GM21526 (cell line): ENCODE measurements around the gene ACTL10.

Experiments
- ATAC-seq: cut with Tn5 transposase; IDR thresholded peaks from one replicate; pipeline ENCODE4 v1.9.1; 2021; ENCODE audit warnings: moderate library complexity; ENCODE audit not compliant: unreplicated experiment, low FRiP score

Gene ACTL10

DNA sequence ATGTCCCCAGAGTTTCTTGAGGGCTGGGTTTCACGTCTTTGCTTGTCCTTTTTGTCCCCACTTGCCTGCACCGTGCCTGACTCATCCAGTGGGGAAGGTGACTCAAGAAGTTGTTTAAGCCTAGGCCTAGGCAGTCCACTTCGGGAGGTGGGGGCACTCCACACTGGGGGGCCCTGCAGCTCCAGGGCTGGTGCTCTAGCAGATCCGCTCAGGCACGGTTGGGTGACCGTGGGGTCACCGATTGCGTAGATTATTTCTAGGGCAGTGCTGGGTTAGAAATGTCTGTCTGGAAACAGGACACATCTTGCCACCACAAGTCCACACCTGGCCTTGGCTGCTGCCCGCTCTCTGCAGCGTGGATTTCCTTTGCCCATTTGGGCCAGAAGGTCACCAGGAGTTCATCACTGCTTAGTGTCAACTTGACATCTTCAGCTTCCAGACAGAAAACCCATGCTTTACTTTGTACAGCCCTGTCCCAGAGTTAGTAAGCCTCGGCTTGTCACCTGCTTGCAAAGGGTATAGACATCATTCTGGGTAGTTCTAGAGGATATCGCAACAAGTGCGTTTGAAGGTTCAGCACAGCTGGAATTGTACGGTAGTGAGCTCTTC lies 18.2 kb upstream of the ACTL10 start:
- no peak for ATAC-seq

- ATAC-seq, result no peak
Measured at GRCh38 chr20:33649201-33649681, 17.5 kb upstream of the ACTL10 start.

DNA sequence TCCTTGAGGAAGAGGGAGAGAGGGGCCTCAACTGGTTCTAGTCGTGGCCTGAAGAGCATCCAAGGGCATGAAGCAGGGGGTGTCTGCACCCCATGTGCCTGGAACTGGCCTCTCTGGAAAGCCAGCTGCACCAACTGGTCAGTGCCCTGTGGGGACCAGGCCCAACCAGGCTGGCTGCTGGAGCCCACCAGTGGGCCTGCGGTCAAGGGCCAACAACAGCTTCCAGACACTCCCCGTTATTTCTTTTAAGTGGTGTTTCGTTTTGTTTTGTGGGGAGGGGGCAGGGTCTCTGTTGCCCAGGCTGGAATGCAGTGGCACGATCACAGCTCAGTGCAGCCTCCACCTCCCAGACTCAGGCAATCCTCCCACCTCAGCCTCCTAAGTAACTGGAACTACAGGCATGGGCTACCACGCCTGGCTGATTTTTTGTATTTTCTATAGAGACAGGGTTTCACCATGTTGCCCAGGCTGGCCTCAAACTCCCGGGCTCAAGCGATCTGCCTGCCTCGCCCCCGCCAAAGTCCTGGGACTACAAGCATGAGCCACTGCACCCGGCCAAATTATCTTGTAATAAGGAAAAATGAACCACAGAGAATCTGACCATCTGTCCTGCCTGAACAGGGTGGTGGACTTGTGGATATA lies 16.5 kb upstream of the ACTL10 start:
- ATAC-seq, result no peak

- ATAC-seq, result no peak
Measured at GRCh38 chr20:33650753-33651561, 15.8 kb upstream of the ACTL10 start.

- no peak for ATAC-seq
Measured at GRCh38 chr20:33651562-33652048, 15.1 kb upstream of the ACTL10 start.

- ATAC-seq, result no peak
Measured at GRCh38 chr20:33653218-33653899, 13.4 kb upstream of the ACTL10 start.

- ATAC-seq, result no peak
Measured at GRCh38 chr20:33653900-33654596, 12.7 kb upstream of the ACTL10 start.

GRCh38 chr20:33654680-33655161 lies 12.0 kb upstream of the ACTL10 start:
- no peak for ATAC-seq

- ATAC-seq, result no peak
Measured at GRCh38 chr20:33655164-33655563, 11.6 kb upstream of the ACTL10 start.

GRCh38 chr20:33656010-33656782 lies 10.5 kb upstream of the ACTL10 start:
- no peak for ATAC-seq

GRCh38 chr20:33656783-33657703 lies 9.7 kb upstream of the ACTL10 start:
- ATAC-seq, result no peak

- ATAC-seq, result no peak
Measured at GRCh38 chr20:33657704-33658095, 9.0 kb upstream of the ACTL10 start.

DNA sequence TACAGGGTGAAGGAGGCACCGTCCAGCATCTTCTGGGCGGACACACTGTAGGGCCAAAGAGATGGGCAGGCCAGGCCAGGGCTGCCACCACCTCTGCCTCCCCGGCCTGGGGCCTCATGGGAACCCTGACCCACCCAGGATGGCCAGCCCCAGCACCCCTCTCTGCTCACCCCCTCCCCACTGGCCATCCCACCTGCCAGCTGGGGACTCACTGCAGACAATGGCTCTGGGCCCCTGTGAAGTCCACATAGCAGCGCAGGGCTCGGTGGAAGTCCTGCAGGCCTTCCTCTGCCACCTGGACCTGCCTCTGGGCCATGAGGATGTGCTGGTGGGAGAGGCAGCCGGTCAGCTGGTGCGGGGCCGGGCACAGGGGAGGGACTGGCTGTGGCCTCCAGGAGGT lies 8.2 kb upstream of the ACTL10 start:
- no peak for ATAC-seq

GRCh38 chr20:33658929-33659328 lies 7.8 kb upstream of the ACTL10 start:
- ATAC-seq, result no peak

GRCh38 chr20:33659341-33660034 lies 7.3 kb upstream of the ACTL10 start:
- no peak for ATAC-seq

DNA sequence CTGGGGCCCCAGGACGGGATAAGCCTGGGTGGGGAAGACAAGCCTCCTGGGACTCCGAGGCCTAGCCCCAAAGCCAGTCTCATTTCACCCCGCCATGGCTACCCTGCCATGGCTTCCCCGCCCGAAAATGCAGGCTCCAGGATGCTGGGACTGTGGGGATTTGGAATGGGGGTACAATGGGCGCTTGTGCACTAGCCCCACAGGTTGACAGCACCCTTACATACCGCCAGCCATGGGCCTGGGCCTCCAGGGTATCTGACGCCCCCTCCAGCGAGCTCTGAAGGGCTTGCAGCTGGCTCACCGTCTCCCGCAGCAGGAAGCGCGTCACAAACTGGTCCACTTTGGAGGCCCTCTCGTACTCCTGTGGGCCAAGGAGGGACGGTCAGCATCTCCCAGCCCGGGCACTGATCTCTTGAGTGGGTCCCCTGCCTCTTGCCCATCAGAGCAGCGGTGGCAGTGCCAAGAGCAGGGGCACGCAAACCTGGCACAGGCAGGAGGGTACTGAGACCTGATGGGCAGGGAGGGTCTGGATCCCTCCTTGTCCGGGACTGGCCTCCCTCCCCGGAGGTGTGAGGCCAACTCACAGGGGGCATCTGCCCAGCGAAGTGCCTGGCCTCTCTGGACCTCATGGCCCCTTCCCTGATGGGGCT lies 6.6 kb upstream of the ACTL10 start:
- no peak for ATAC-seq

GRCh38 chr20:33660685-33661058 lies 6.1 kb upstream of the ACTL10 start:
- no peak for ATAC-seq
